Loucy (cell line): ENCODE data around the gene SYT1.

Experiments
- CTCF ChIP-seq: fragments of 200-600 bp; sonication (generic); conservative IDR thresholded peaks from 2 replicates; pipeline ENCODE4 v1.5.1; 2014; ENCODE audit warnings: mild to moderate bottlenecking, antibody characterized with exemption, low read length
- EZH2phosphoT487 ChIP-seq: fragments of 200-600 bp; IDR thresholded peaks from 2 replicates; pipeline ENCODE4 v1.6.1; 2018; ENCODE audit warnings: antibody characterized with exemption, mild to moderate bottlenecking, moderate library complexity, borderline replicate concordance

- TF ChIP-seq CTCF (no peak), EZH2phosphoT487 (no peak)
Observed at GRCh38 chr12:79294590-79294989, 430.0 kb downstream of the SYT1 start.
